ENCODE results near the gene SHANK1.

Gene SHANK1

GRCh38 chr19:50676625-50677197, 42.9 kb downstream of the SHANK1 start:
- no peaks in the 10 kb centered on the region for H3K9me3 ChIP-seq (ENCODE audit: insufficient read depth, low read length)
- no peaks in the 10 kb centered on the region for H3K36me3 ChIP-seq (ENCODE audit: insufficient read depth, insufficient read length, low read length)
- H3K27me3 ChIP-seq (ENCODE audit: insufficient read depth, insufficient read length), result peaks cover 21% of the 10 kb centered on the region
- no peak for TF ChIP-seq ZNF274 (IDR thresholded peaks at IDR 0.05; ENCODE audit: low read depth, low read length)
- no peak for TF ChIP-seq SUZ12 (IDR thresholded peaks at IDR 0.05; ENCODE audit: extremely low read depth, insufficient read depth, insufficient read length)
- no peak for TF ChIP-seq YY1 (IDR thresholded peaks at IDR 0.05; ENCODE audit: insufficient read depth, insufficient read length)
- no peak overlapping the region for H3K9ac ChIP-seq (ENCODE audit: insufficient read length, low read depth)
- H3K4me3 ChIP-seq (ENCODE audit: insufficient read length, low read depth), result no peak overlapping the region
- no peak for DNase-seq (ENCODE audit: low read depth, low spot score)
- H3K4me1 ChIP-seq (ENCODE audit: insufficient read depth, insufficient read length), result peaks cover 8% of the 10 kb centered on the region

- DNase-seq (ENCODE audit: low read depth, low spot score), result no peak
- H3K4me1 ChIP-seq (ENCODE audit: insufficient read depth, insufficient read length), result peaks cover 5% of the 10 kb centered on the region
- peak overlapping the region; percentile 18 for H3K9ac ChIP-seq (ENCODE audit: insufficient read length, low read depth)
- TF ChIP-seq SUZ12 (IDR thresholded peaks at IDR 0.05; ENCODE audit: extremely low read depth, insufficient read depth, insufficient read length), result no peak
- TF ChIP-seq YY1 (IDR thresholded peaks at IDR 0.05; ENCODE audit: insufficient read depth, insufficient read length), result no peak
- TF ChIP-seq ZNF274 (IDR thresholded peaks at IDR 0.05; ENCODE audit: low read depth, low read length), result no peak
- H3K4me3 ChIP-seq (ENCODE audit: insufficient read length, low read depth), result no peak overlapping the region
- H3K9me3 ChIP-seq (ENCODE audit: insufficient read depth, low read length), result no peaks in the 10 kb centered on the region
- no peaks in the 10 kb centered on the region for H3K36me3 ChIP-seq (ENCODE audit: insufficient read depth, insufficient read length, low read length)
- H3K27me3 ChIP-seq (ENCODE audit: insufficient read depth, insufficient read length), result peaks cover 6% of the 10 kb centered on the region
Measured at GRCh38 chr19:50673118-50673517, 46.5 kb downstream of the SHANK1 start.

GRCh38 chr19:50670102-50670380, 49.6 kb downstream of the SHANK1 start:
- no peak overlapping the region for H3K9ac ChIP-seq (ENCODE audit: insufficient read length, low read depth)
- no peak for DNase-seq (ENCODE audit: low read depth, low spot score)
- H3K27me3 ChIP-seq (ENCODE audit: insufficient read depth, insufficient read length), result peaks cover 20% of the 10 kb centered on the region
- no peak overlapping the region for H3K4me3 ChIP-seq (ENCODE audit: insufficient read length, low read depth)
- no peaks in the 10 kb centered on the region for H3K9me3 ChIP-seq (ENCODE audit: insufficient read depth, low read length)
- H3K36me3 ChIP-seq (ENCODE audit: insufficient read depth, insufficient read length, low read length), result no peaks in the 10 kb centered on the region
- H3K4me1 ChIP-seq (ENCODE audit: insufficient read depth, insufficient read length), result peaks cover 6% of the 10 kb centered on the region
- TF ChIP-seq SUZ12 (IDR thresholded peaks at IDR 0.05; ENCODE audit: extremely low read depth, insufficient read depth, insufficient read length) (no peak), YY1 (IDR thresholded peaks at IDR 0.05; ENCODE audit: insufficient read depth, insufficient read length) (no peak), ZNF274 (IDR thresholded peaks at IDR 0.05; ENCODE audit: low read depth, low read length) (no peak)

GRCh38 chr19:50669302-50670101, 50.1 kb downstream of the SHANK1 start:
- peaks cover 20% of the 10 kb centered on the region for H3K27me3 ChIP-seq (ENCODE audit: insufficient read depth, insufficient read length)
- H3K4me3 ChIP-seq (ENCODE audit: insufficient read length, low read depth), result no peak overlapping the region
- DNase-seq (ENCODE audit: low read depth, low spot score), result no peak

GRCh38 chr19:50668879-50669278, 50.7 kb downstream of the SHANK1 start:
- H3K4me1 ChIP-seq (ENCODE audit: insufficient read depth, insufficient read length), result peaks cover 4% of the 10 kb centered on the region
- peaks cover 20% of the 10 kb centered on the region for H3K27me3 ChIP-seq (ENCODE audit: insufficient read depth, insufficient read length)

More at GRCh38 chr19:50669302-50670101, 50.1 kb downstream of the SHANK1 start:
- Histone ChIP-seq H3K9me3 (ENCODE audit: insufficient read depth, low read length) (peaks cover under 1% of the 10 kb centered on the region; the same call in 1 of the 2 replicates), H3K4me1 (ENCODE audit: insufficient read depth, insufficient read length) (peaks cover 6% of the 10 kb centered on the region), H3K9ac (ENCODE audit: insufficient read length, low read depth) (no peak overlapping the region), H3K36me3 (ENCODE audit: insufficient read depth, insufficient read length, low read length) (no peaks in the 10 kb centered on the region)
- no peak for TF ChIP-seq ZNF274 (IDR thresholded peaks at IDR 0.05; ENCODE audit: low read depth, low read length)
- no peak for TF ChIP-seq YY1 (IDR thresholded peaks at IDR 0.05; ENCODE audit: insufficient read depth, insufficient read length)
- TF ChIP-seq SUZ12 (IDR thresholded peaks at IDR 0.05; ENCODE audit: extremely low read depth, insufficient read depth, insufficient read length), result no peak

GRCh38 chr19:50668416-50668815, 51.2 kb downstream of the SHANK1 start:
- TF ChIP-seq YY1 (IDR thresholded peaks at IDR 0.05; ENCODE audit: insufficient read depth, insufficient read length), result no peak
- no peak for TF ChIP-seq SUZ12 (IDR thresholded peaks at IDR 0.05; ENCODE audit: extremely low read depth, insufficient read depth, insufficient read length)
- TF ChIP-seq ZNF274 (IDR thresholded peaks at IDR 0.05; ENCODE audit: low read depth, low read length), result no peak
- peaks cover 20% of the 10 kb centered on the region for H3K27me3 ChIP-seq (ENCODE audit: insufficient read depth, insufficient read length)
- peak overlapping the region; percentile 24 for H3K4me3 ChIP-seq (ENCODE audit: insufficient read length, low read depth)
- peaks cover 4% of the 10 kb centered on the region for H3K4me1 ChIP-seq (ENCODE audit: insufficient read depth, insufficient read length)
- H3K9ac ChIP-seq (ENCODE audit: insufficient read length, low read depth), result no peak overlapping the region
- peaks cover 7% of the 10 kb centered on the region; the same call in 1 of the 2 replicates for H3K9me3 ChIP-seq (ENCODE audit: insufficient read depth, low read length)
- H3K36me3 ChIP-seq (ENCODE audit: insufficient read depth, insufficient read length, low read length), result no peaks in the 10 kb centered on the region
- no peak for DNase-seq (ENCODE audit: low read depth, low spot score)

More at GRCh38 chr19:50668879-50669278, 50.7 kb downstream of the SHANK1 start:
- H3K36me3 ChIP-seq (ENCODE audit: insufficient read depth, insufficient read length, low read length), result no peaks in the 10 kb centered on the region
- H3K9ac ChIP-seq (ENCODE audit: insufficient read length, low read depth), result no peak overlapping the region
- TF ChIP-seq ZNF274 (IDR thresholded peaks at IDR 0.05; ENCODE audit: low read depth, low read length) (no peak), SUZ12 (IDR thresholded peaks at IDR 0.05; ENCODE audit: extremely low read depth, insufficient read depth, insufficient read length) (no peak), YY1 (IDR thresholded peaks at IDR 0.05; ENCODE audit: insufficient read depth, insufficient read length) (no peak)
- no peak for DNase-seq (ENCODE audit: low read depth, low spot score)
- H3K9me3 ChIP-seq (ENCODE audit: insufficient read depth, low read length), result peaks cover 7% of the 10 kb centered on the region; the same call in 1 of the 2 replicates
- H3K4me3 ChIP-seq (ENCODE audit: insufficient read length, low read depth), result no peak overlapping the region

GRCh38 chr19:50667759-50668231, 51.8 kb downstream of the SHANK1 start:
- H3K4me1 ChIP-seq (ENCODE audit: insufficient read depth, insufficient read length), result peaks cover 4% of the 10 kb centered on the region
- no peak for TF ChIP-seq YY1 (IDR thresholded peaks at IDR 0.05; ENCODE audit: insufficient read depth, insufficient read length)
- no peak for TF ChIP-seq SUZ12 (IDR thresholded peaks at IDR 0.05; ENCODE audit: extremely low read depth, insufficient read depth, insufficient read length)
- TF ChIP-seq ZNF274 (IDR thresholded peaks at IDR 0.05; ENCODE audit: low read depth, low read length), result no peak
- peaks cover 7% of the 10 kb centered on the region; the same call in 1 of the 2 replicates for H3K9me3 ChIP-seq (ENCODE audit: insufficient read depth, low read length)
- H3K36me3 ChIP-seq (ENCODE audit: insufficient read depth, insufficient read length, low read length), result no peaks in the 10 kb centered on the region
- H3K4me3 ChIP-seq (ENCODE audit: insufficient read length, low read depth), result peak overlapping the region; percentile 30
- no peak for DNase-seq (ENCODE audit: low read depth, low spot score)
- peak overlapping the region; percentile 42 for H3K9ac ChIP-seq (ENCODE audit: insufficient read length, low read depth)
- H3K27me3 ChIP-seq (ENCODE audit: insufficient read depth, insufficient read length), result peaks cover 20% of the 10 kb centered on the region

Data from NT2/D1 (cell line).